DMS79 treated with DMSO at 0.1 percent for 48 hours (cell line): ENCODE data around the gene MICALL2.

Source experiments
- DNase-seq: peaks from one replicate; lab custom pipeline; 2025; lab: John Stamatoyannopoulos, UW

Gene MICALL2

GRCh38 chr7:1394371-1394770 lies 64.9 kb downstream of the MICALL2 start:
- DNase-seq, result no peak

GRCh38 chr7:1393421-1393820 lies 65.8 kb downstream of the MICALL2 start:
- DNase-seq, result no peak

GRCh38 chr7:1392556-1392955 lies 66.7 kb downstream of the MICALL2 start:
- DNase-seq, result no peak

DNA sequence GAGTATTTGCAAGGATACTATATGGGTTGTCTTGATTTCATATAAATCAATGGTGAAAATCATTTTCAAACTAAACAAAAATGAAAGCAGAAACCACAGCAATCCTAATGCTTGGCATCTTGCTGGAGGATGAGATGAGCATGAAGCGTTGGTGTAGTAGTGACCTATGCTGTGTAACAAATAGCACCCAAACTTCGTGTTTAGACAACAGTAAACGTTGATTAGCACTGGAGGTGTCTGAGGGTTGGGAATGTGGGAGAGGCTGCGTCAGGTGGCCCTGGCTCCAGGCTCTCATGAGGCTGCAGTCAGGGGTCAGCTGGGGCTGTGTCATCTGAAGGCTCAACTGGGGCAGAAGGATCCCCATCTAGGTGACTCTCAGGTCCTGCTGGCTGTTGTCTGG lies 67.8 kb downstream of the MICALL2 start:
- no peak for DNase-seq

DNA sequence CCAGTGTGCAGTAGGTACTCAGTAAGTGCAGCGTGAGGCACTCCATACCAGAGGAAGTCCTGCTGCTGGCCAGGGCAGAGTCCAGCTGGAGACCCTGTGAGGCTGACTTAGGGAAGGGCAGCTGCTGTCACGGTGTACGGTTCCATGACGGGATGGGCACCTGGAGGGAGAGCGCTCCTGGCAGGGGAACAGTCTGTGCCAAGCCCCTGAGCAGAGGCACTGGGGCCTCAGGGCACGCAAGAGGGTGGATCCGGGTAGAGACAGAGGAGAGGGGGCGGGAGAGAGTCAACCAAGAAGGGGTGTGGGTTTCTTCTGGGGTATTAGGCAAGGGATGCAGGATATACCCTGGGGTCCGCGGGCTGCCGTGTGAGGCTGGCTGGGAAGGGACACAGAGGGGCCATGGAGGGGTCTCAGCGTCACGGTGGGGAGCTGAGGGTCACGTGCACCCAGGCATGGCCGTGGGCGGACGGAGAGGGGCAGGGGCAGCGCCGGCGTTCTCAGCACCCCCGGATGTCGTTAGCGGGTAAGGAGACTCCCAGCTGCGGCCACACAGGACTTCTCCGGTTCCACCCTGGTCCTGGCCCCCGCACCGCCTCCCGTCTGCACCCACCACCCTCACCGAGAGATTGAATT lies 70.5 kb downstream of the MICALL2 start:
- peak; percentile 11 for DNase-seq

DNA sequence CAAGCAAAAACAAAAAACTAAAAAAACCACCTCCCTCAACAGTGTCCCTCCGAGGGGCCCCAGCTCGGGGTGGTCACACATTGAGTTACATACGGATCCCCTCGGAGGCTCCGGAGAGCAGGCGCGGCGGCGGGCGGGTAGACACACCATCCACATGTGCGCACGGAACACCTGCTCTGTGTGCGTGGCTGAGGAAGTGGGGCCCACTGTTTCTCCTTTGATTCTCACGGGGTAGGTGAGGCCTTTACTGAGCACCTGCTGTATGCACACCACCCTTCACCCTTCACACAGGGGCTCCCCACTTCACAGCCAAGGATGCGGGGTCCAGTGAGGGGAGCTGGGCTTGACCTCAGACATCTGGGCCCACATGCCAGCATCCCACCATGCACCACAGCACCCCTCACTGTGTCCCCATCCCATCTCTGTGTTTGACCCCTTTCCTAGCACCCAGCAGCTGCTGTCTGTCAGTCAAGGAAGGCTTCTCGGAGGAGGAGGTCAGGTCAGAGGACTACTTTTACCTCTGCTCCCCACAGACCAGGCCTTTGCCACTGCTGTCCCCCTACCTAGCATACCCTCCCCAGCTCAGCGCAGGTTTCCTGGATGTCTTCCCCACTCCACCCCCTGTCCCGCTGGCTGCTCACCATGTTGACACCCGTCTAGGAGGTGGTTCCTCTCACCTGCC lies 71.1 kb downstream of the MICALL2 start:
- no peak for DNase-seq

GRCh38 chr7:1387261-1387660 lies 72.0 kb downstream of the MICALL2 start:
- no peak for DNase-seq

DNA sequence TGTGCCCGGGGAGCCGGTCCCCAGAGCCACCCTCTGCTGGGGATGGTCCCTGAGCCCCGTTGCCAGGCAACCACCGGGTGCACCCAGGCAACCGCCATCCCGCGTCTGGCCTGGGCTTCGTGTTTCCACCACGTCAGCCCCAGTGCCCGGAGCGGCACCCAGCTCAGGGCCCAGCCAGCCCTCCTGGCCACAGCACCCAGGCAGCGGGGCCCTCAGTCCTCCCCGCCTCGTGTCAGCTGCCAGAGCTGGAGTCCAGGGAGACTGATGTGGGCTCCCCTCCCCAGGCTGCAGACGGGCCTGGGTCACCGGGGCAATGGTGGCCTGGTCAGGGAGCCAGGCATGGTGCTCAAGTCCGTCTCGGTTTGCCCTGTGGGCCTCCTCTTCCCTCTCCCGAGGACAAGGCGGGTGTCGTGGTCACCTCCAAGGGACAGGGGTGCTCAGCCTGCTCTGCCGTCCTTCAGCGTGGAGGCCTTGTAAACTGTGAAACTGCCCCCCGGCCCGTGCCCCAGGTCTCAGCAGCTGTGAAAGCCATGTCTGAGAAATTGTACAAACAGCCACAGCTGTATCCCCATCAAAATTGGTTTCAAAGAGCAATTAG lies 72.5 kb downstream of the MICALL2 start:
- DNase-seq, result peak; percentile 14

DNA sequence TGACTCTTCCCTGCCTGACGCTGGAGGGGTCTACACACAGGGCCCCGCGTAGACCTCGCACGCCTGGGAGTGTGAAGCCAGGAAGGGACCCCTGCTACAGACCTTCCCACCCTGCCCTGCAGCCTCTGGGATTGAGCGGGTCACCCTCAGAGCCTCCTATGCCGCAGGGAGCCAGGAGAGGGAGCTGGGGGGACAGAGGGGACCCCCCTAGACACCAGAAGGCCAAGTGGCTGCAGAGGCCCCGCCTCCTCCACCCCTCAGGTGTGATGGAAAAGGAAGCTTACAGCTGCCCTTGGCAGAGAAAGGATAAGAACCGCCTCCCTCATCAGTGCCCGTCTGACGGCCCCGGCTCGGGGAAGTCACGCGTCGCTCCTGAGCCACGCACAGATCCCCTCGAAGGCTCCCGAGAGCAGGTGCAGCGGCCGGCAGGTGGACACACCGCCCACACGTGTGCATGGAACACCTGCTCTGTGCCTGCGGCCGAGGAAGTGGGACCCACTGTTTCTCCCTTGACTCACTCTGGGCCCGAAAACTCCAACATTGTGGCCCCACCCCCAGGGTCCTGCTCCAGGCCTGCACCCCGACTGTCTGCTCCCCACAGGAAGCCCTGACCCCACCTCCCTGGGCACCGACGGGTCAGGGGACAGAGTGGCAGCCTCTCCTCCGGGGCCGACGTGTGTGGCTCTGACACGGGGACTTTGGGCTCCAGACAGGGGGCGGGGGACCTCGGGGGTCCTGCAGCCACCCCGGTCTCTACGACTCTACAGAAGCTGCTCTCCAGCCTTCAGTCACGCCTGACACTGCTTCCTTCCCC lies 73.3 kb downstream of the MICALL2 start:
- DNase-seq, result no peak

DNA sequence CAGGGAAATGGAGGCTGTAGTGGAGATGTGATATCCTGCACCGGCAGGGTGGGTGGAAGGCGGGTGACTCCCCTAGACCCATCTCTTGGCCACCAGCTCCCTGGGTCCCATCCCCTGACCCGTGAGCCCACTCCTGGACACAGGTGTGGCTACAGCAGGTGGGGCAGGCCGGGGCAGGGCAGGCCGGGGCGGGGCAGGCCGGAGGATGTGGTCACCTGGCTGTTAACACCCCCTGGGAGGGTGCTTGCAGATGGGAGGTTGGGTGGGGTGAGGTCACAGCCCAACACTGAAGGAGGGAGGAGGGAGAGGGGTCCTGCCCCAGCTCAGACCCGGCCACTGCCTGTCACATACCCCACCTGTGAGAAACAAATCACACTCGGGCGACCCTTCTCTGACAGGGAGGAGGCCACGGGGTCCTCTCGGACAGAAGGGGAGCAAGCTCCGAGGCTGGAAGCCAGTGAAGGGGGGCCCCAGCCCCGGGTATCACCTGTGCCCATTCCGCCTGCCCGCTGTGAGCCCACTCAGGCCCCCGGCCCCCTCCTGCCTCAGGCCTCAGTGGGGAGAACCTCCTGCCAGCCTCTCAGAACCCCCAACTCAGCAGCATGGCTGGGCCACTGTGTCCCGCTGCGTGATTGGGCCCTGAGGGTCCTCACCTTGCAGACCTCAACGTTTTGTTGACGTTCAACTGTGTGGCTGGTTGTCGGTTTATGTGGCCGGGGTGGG lies 74.0 kb downstream of the MICALL2 start:
- no peak for DNase-seq
